Measurements from ENCODE around the gene AOPEP.

GRCh38 chr9:94770334-94770733, 43.8 kb downstream of the AOPEP start:
- TF ChIP-seq CTCF (IDR thresholded peaks at IDR 0.05) (no peak), OVOL2 (CRISPR knock-in tag; IDR thresholded peaks at IDR 0.05; ENCODE audit: borderline replicate concordance) (no peak), SMAD3 (CRISPR knock-in tag; IDR thresholded peaks at IDR 0.05; ENCODE audit: borderline replicate concordance) (no peak), ZNF512 (CRISPR knock-in tag; IDR thresholded peaks at IDR 0.05; ENCODE audit: borderline replicate concordance) (no peak), ZBTB43 (CRISPR knock-in tag; IDR thresholded peaks at IDR 0.05) (no peak), TCF7 (CRISPR knock-in tag; IDR thresholded peaks at IDR 0.05; ENCODE audit: low read depth) (no peak), TEAD4 (CRISPR knock-in tag; IDR thresholded peaks at IDR 0.05) (no peak), FOXP1 (CRISPR knock-in tag; IDR thresholded peaks at IDR 0.05; ENCODE audit: borderline replicate concordance) (no peak), ZNF416 (CRISPR knock-in tag; IDR thresholded peaks at IDR 0.05) (no peak), EMX1 (CRISPR knock-in tag; IDR thresholded peaks at IDR 0.05) (no peak), SMAD4 (CRISPR knock-in tag; IDR thresholded peaks at IDR 0.05) (no peak), USF2 (CRISPR knock-in tag; IDR thresholded peaks at IDR 0.05) (no peak), MAX (CRISPR knock-in tag; IDR thresholded peaks at IDR 0.05) (no peak), AFF4 (CRISPR knock-in tag; IDR thresholded peaks at IDR 0.05; ENCODE audit: borderline replicate concordance) (no peak)

All from WTC11 (cell line).